GM23338 (cell line): ENCODE data around the gene DLGAP4. TPM values are rescaled to one million over a fixed set of nuclear protein-coding genes. Genes with fewer than 3 reads are reported as not detected.

Source experiments
- ATAC-seq: fragments of 200-7000 bp; cut with Tn5 transposase; 3 replicates; pipeline ENCODE4 v1.9.1; 2020
- DNase-seq: peaks from one replicate; pipeline ENCODE4 v3.0.0-alpha.2; 2015; ENCODE audit warnings: low spot score
- H2AFZ ChIP-seq: fragments of 200-600 bp; sonication (generic); 2 replicates; pipeline ENCODE4 v1.8.0; 2016; ENCODE audit warnings: antibody characterized with exemption, mild to moderate bottlenecking, moderate library complexity
- H3F3A ChIP-seq: fragments of 200-600 bp; sonication (generic); replicated peaks from 2 replicates; pipeline ENCODE4 v1.8.0; 2017; ENCODE audit warnings: antibody characterized with exemption, mixed run types, low read depth
- H3K27ac ChIP-seq: fragments of 200-600 bp; sonication (generic); 2 replicates; pipeline ENCODE4 v1.6.1; 2016; ENCODE audit warnings: low read depth
- H3K27me3 ChIP-seq: fragments of 200-600 bp; sonication (generic); 2 replicates; pipeline ENCODE4 v1.8.0; 2016; ENCODE audit warnings: mild to moderate bottlenecking, mixed run types, moderate library complexity; ENCODE audit not compliant: insufficient read depth
- H3K36me3 ChIP-seq: fragments of 200-600 bp; sonication (generic); 2 replicates; pipeline ENCODE4 v1.8.0; 2016; ENCODE audit warnings: mild to moderate bottlenecking; ENCODE audit not compliant: insufficient read depth
- H3K4me1 ChIP-seq: fragments of 200-600 bp; sonication (generic); 2 replicates; pipeline ENCODE4 v1.8.0; 2016; ENCODE audit warnings: mild to moderate bottlenecking, moderate library complexity; ENCODE audit not compliant: insufficient read depth
- H3K4me2 ChIP-seq: fragments of 200-600 bp; sonication (generic); 2 replicates; pipeline ENCODE4 v1.7.1; 2017; ENCODE audit warnings: mixed run types
- H3K4me3 ChIP-seq: fragments of 200-600 bp; sonication (generic); 2 replicates; pipeline ENCODE4 v1.6.1; 2016; ENCODE audit warnings: mixed run types
- H3K79me2 ChIP-seq: fragments of 200-600 bp; sonication (generic); replicated peaks from 2 replicates; pipeline ENCODE4 v1.8.0; 2017; ENCODE audit warnings: mild to moderate bottlenecking; ENCODE audit not compliant: insufficient read depth
- H3K9me2 ChIP-seq: fragments of 200-600 bp; sonication (generic); 2 replicates; pipeline ENCODE4 v1.8.0; 2017; ENCODE audit not compliant: insufficient read depth
- H4K20me1 ChIP-seq: fragments of 200-600 bp; sonication (generic); replicated peaks from 2 replicates; pipeline ENCODE4 v1.8.0; 2017; ENCODE audit warnings: mild to moderate bottlenecking; ENCODE audit not compliant: insufficient read depth
- H3K27ac Mint-ChIP-seq: 2 replicates; pipeline ENCODE4 v1.8.0; 2020; ENCODE audit warnings: inconsistent platforms, mild to moderate bottlenecking, moderate library complexity, mixed read lengths
- H3K27me3 Mint-ChIP-seq: 3 replicates; pipeline ENCODE4 v1.8.0; 2022; ENCODE audit warnings: low read depth, mild to moderate bottlenecking, moderate library complexity, mixed read lengths, inconsistent platforms; ENCODE audit not compliant: insufficient read depth, poor library complexity
- H3K36me3 Mint-ChIP-seq: 3 replicates; pipeline ENCODE4 v1.8.0; 2021; ENCODE audit warnings: low read depth, mild to moderate bottlenecking, inconsistent platforms, moderate library complexity, mixed read lengths
- H3K4me1 Mint-ChIP-seq: 3 replicates; pipeline ENCODE4 v1.8.0; 2020; ENCODE audit warnings: mild to moderate bottlenecking, inconsistent platforms, mixed read lengths
- H3K4me3 Mint-ChIP-seq: 3 replicates; pipeline ENCODE4 v1.8.0; 2021; ENCODE audit warnings: moderate library complexity, mild to moderate bottlenecking, inconsistent platforms, mixed read lengths
- H3K9me3 Mint-ChIP-seq: 3 replicates; pipeline ENCODE4 v1.8.0; 2020; ENCODE audit warnings: moderate library complexity, mild to moderate bottlenecking, inconsistent platforms, mixed read lengths
- CTCF ChIP-seq, 2 experiments: fragments of 200-600 bp in 1 of 2; sonication (generic) in 1 of 2; conservative IDR thresholded peaks; 2 replicates each; pipeline versions ENCODE4 v1.5.1 to v1.6.1; 2016 to 2017; ENCODE audit warnings: antibody characterized with exemption in 2 of 2, low read depth in 2 of 2, mild to moderate bottlenecking in 2 of 2, moderate library complexity in 1 of 2
- ETS1 ChIP-seq: IDR thresholded peaks from 2 replicates; pipeline ENCODE4 v1.6.1; 2016; ENCODE audit warnings: antibody characterized with exemption
- EZH2 ChIP-seq: fragments of 200-600 bp; sonication (generic); IDR thresholded peaks from one replicate; pipeline ENCODE4 v1.8.0; 2017; ENCODE audit warnings: antibody characterized with exemption, mild to moderate bottlenecking, low read depth; ENCODE audit not compliant: unreplicated experiment
- POLR2AphosphoS5 ChIP-seq: IDR thresholded peaks from 2 replicates; pipeline ENCODE4 v1.6.1; 2016; ENCODE audit warnings: antibody characterized with exemption, low read depth
- REST ChIP-seq: IDR thresholded peaks from one replicate; pipeline ENCODE4 v1.6.1; 2018; ENCODE audit warnings: antibody characterized with exemption; ENCODE audit not compliant: unreplicated experiment
- STAT1 ChIP-seq: IDR thresholded peaks from one replicate; pipeline ENCODE4 v1.6.1; 2016; ENCODE audit warnings: antibody characterized with exemption; ENCODE audit not compliant: unreplicated experiment
- ZNF114 ChIP-seq: fragments of 250-450 bp; sonication (Bioruptor Pico); IDR thresholded peaks from 2 replicates; pipeline ENCODE4 v1.5.0; 2020; ENCODE audit warnings: mild to moderate bottlenecking, moderate library complexity
- ZNF331 ChIP-seq: fragments of 250-450 bp; sonication (Bioruptor Pico); IDR thresholded peaks from 2 replicates; pipeline ENCODE4 v1.5.0; 2020; ENCODE audit warnings: low read depth, mild to moderate bottlenecking, moderate library complexity
- ZNF462 ChIP-seq: fragments of 250-450 bp; sonication (Bioruptor Pico); IDR thresholded peaks from 2 replicates; pipeline ENCODE4 v1.5.0; 2020; ENCODE audit warnings: mild to moderate bottlenecking, moderate library complexity
- polyA plus RNA-seq: library from polyadenylated mRNA; unstranded; fragments of >200 nt; fragmentation: Nextera tagmentation; extraction: Ambion mirVana; gene quantifications from 2 replicates; pipeline ENCODE4 v1.2.1, GENCODE V29; 2016
- total RNA-seq: library from RNA; depleted of rRNA; stranded (reverse); fragments of >200 nt; shearing (Covaris generic); gene quantifications from 2 replicates; pipeline ENCODE4 v1.2.3, GENCODE V29; 2014

DLGAP4 gene
- total and polyA plus RNA-seq, 2 experiments from 2014 or later, result 46.1 to 52.2 TPM

GRCh38 chr20:36391456-36391855, 85.3 kb downstream of the DLGAP4 start:
- Mint-ChIP-seq H3K4me1 (peaks cover 25% of the 10 kb centered on the region), H3K9me3 (no peaks in the 10 kb centered on the region), H3K27ac (peak overlapping the region; percentile 84), H3K4me3 (peak overlapping the region; percentile 26; the same call in 2 of the 3 replicates), H3K27me3 (peaks cover 17% of the 10 kb centered on the region), H3K36me3 (no peaks in the 10 kb centered on the region; the same call in 2 of the 3 replicates)
- H2AFZ ChIP-seq, result no peak overlapping the region
- H4K20me1 ChIP-seq, result peaks cover 7% of the 10 kb centered on the region; the same call in 1 of the 2 replicates
- H3K27me3 ChIP-seq, result no peaks in the 10 kb centered on the region
- H3K4me2 ChIP-seq, result peak overlapping the region; percentile 57; the same call in 1 of the 2 replicates
- H3K27ac ChIP-seq, result no peak overlapping the region
- no peaks in the 10 kb centered on the region for H3K79me2 ChIP-seq
- TF ChIP-seq ZNF331 (CRISPR knock-in tag) (no peak), ETS1 (no peak), POLR2AphosphoS5 (no peak), CTCF (conservative IDR thresholded peaks at IDR 0.05; ENCODE audit: low read depth in 2 of 2) (0 out of 4 replicates have a peak, but pooled peaks of 1 of the 2 experiments have one; percentile 0), EZH2 (no peak), STAT1 (no peak), REST (no peak)
- peaks cover 11% of the 10 kb centered on the region; the same call in 1 of the 2 replicates for H3K4me1 ChIP-seq
- H3K36me3 ChIP-seq, result no peaks in the 10 kb centered on the region
- no peak overlapping the region; the same call in 1 of the 2 replicates for H3K4me3 ChIP-seq
- ATAC-seq (peak; percentile 81), DNase-seq (peak; percentile 59)
- no peaks in the 10 kb centered on the region for H3F3A ChIP-seq
- no peaks in the 10 kb centered on the region for H3K9me2 ChIP-seq

- Histone ChIP-seq H3K9me2 (no peaks in the 10 kb centered on the region), H3K4me1 (peaks cover 11% of the 10 kb centered on the region; the same call in 1 of the 2 replicates), H3K27me3 (no peaks in the 10 kb centered on the region), H3K27ac (no peak overlapping the region), H3K79me2 (no peaks in the 10 kb centered on the region), H3K4me3 (no peak overlapping the region), H3K36me3 (no peaks in the 10 kb centered on the region), H4K20me1 (peaks cover 7% of the 10 kb centered on the region; the same call in 1 of the 2 replicates), H3F3A (no peaks in the 10 kb centered on the region), H2AFZ (no peak overlapping the region), H3K4me2 (peak overlapping the region; percentile 57; the same call in 1 of the 2 replicates)
- no peak overlapping the region for H3K27ac Mint-ChIP-seq
- H3K4me1 Mint-ChIP-seq, result peaks cover 25% of the 10 kb centered on the region
- H3K9me3 Mint-ChIP-seq, result no peaks in the 10 kb centered on the region
- peak; percentile 31 for DNase-seq
- peak; percentile 48 for ATAC-seq
- no peaks in the 10 kb centered on the region; the same call in 2 of the 3 replicates for H3K36me3 Mint-ChIP-seq
- peaks cover 19% of the 10 kb centered on the region for H3K27me3 Mint-ChIP-seq
- no peak overlapping the region for H3K4me3 Mint-ChIP-seq
- TF ChIP-seq ZNF462 (CRISPR knock-in tag) (no peak), STAT1 (no peak), ZNF114 (CRISPR knock-in tag) (no peak)
These were observed 85.8 kb downstream of the DLGAP4 start for GRCh38 chr20:36391955-36392354.
